GM19397 (cell line): ENCODE measurements around the gene ITGB3.
"Not testable (repeated sequence)": the region's sequence is repeated elsewhere in the genome, so short reads cannot be mapped to it uniquely, and the experiment has no call there.

Source experiments
- ATAC-seq: cut with Tn5 transposase; IDR thresholded peaks from one replicate; pipeline ENCODE4 v1.9.1; 2021; ENCODE audit warnings: mild to moderate bottlenecking, moderate library complexity; ENCODE audit not compliant: unreplicated experiment

ITGB3 gene

DNA sequence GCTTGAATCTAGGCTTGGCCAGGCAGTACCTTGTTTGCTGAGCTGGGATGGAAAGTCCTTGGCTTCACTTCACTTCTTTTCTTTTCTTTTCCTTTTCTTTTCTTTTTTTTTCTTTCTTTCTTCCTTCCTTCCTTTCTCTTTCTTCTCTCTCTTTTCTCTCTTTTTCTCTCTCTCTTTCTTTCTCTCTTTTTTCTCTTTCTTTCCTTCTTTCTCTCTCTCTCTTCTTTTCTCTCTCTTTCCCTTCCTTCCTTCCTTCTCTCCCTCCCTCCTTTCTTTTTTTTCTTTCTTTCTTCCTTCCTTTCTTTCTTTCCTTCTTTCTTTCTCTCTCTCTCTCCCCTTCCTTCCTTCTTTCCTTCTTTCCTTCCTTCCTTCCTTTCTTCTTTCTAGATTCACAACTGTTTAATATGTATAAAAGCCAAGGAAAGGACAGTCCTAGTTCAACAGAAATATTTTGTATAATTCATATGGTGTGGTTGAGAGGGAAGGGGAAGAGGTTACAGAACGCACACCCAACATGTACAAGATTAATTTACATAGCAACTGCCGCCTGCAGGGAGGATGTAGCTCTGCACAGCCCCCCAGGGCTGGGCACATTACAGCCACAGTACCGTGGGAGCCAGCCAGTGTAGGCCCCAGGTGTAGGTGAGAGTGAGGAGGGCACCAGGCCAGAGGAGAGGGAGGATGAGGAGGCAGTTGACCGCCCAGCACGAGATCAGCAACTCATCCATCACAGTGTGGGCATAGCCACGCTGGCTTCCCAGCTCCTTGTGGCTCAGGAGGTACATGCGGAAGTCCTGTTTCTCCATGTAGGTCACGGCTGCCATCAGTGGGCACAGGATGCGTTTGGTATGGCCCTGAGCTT lies 9.7 kb upstream of the ITGB3 start:
- no peak for ATAC-seq

GRCh38 chr17:47244697-47245096 lies 8.9 kb upstream of the ITGB3 start:
- no peak for ATAC-seq

- ATAC-seq: no peak
Measured at GRCh38 chr17:47246120-47246519, 7.5 kb upstream of the ITGB3 start.

GRCh38 chr17:47250855-47251254 lies 2.8 kb upstream of the ITGB3 start:
- ATAC-seq: no peak

DNA sequence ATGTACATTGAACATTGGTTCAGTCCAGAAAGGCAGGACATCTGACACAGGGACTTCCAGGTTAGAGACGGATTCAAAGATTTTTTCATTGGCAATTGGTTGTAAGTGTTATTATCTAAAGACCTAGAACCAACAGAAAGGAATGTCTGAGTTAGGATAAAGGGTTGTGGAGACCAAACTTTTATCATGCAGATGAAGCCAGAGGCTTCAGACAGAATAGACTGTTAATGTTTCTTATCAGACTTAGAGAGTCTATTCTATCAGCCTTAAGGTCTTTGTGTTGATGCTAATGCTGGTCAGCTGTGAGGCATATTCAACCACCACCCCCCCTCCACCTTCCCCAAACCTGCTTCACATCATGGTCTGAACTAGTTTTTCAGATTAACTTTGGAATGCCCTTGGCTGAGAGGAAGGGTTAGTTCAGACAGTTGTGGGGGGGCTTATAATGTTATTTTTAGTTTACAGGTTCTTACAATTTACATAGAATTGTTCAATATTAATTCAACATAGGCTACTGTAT lies 2.1 kb upstream of the ITGB3 start:
- ATAC-seq: no peak

DNA sequence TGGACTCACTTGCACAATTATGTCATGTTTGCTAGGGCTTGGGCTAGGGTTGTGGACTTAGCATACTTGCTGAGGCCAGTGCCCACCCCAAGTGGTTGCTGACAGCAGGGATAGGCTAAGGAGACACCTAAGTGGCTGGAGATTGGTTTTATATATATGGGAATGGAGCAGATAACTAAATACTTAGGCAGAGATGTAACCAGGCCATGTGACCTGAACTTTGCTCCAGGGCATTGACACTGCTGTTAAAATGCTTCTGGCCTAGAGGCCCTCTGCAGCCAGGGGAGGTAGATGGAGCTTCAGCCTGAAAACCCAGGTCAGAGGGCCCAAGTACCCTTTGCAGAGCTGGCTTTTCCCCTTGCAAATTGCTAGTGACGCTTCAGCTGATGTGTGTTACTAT lies 1.4 kb upstream of the ITGB3 start:
- no peak for ATAC-seq

- no peak for ATAC-seq
Measured at GRCh38 chr17:47252766-47253512, 688 bp upstream of the ITGB3 start.

DNA sequence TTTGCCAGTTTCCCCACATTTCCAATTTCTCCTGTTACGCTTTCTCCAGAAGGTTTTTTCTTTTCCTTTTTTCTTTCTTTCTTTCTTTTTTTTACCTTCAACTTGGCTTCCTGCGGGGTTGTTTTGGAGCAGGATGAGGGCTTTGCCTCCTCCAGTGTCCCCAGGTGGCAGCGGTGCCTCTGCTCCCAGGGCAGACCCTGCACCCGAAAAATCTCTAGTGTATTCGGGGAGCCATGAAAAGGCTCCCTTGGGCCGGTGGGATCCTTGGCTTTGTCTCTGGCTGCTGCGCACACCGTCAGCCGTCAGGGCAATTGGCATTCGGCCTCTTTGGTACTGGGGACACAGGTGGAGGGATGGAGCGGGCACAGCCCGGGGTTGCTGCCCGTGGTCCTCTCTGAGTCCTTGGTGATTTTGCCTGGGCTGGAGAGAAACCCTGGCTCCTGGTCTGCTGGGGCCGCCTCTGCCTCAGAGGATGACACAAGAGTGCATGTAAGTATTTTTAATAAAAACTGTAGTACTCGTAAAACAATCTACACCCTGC lies 846 bp downstream of the ITGB3 start:
- no peak for ATAC-seq

GRCh38 chr17:47257651-47258339 lies 4.2 kb downstream of the ITGB3 start:
- no peak for ATAC-seq

DNA sequence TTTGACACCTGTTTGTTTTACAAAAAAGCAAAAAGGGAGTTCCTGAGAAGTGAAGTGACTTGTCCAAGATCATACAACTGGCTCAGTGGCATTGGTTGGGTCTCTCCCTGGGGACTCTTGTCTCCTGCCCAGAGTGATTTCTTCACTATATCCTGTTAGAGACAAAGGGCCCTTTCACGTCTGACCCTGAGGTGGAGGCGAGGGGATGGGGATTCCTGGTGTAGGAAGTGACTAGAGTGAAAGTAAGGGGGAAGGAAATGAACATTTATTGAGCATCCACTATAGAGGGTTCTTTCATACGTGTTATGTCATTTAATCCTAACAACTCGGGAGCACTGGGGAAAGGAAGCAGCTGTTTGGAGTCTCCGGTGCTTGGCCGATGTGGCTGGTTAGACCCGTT lies 9.0 kb downstream of the ITGB3 start:
- no peak for ATAC-seq

DNA sequence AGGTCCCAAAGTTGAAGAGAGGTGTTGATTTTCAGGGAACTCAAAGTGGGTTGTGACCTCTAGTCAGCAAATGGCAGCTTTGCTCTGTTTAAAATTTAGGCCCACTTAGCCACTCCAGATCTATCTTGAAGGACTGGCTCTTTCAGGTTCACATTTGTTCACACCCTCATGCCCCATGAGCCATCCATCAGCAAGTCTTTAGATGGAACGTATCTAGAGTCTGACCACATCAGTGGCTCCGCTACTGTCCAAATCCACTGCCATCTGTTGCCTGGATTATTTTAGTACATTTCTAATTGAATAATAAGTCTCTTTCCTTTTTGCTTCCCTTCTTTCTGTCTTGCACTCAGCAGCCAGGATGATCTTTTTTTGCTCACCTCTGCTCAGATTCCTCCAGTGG lies 10.5 kb downstream of the ITGB3 start:
- ATAC-seq: no peak

GRCh38 chr17:47265983-47266541 lies 12.4 kb downstream of the ITGB3 start:
- no peak for ATAC-seq

DNA sequence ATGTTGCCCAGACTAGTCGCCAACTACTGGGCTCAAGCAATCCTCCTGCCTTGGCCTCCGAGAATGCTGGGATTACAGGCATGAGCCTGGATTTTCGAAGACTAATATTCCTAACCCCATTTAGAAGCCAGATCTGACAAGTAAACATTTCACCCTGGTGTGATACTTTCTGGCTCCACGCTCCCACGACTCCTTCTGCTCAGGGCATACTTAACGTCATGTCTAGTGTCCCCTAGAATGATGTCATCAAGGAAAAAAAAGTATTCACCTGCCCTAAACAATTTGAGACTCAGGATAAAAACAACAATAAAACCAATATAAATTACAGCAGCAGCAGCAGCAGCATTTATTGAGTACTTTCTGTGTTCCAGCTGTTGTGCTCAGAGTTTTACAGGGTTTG lies 13.2 kb downstream of the ITGB3 start:
- no peak for ATAC-seq

DNA sequence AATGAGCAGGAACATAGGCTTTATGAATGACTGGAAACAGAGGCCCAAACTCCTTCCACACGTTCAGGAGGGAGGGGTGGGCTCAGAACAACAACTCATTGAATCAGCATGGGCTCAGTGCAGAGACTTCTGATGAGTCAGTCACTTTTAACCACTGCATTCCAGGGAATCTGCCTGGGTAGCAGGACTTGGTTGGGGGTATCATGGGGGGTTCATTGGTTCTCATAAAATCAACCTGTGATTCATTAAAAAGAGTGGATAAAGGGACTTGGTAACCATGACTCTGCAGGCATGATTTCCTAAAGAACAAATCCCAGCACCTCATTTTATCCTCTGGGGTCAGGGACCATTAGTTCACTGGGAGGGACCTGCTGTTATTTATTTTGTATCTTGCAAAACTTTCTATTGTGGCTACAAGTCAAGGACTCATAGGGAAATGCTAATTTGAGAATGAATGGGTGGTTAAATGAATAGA lies 13.8 kb downstream of the ITGB3 start:
- ATAC-seq: no peak

- not testable (repeated sequence) for ATAC-seq
Measured at GRCh38 chr17:47268964-47269363, 15.3 kb downstream of the ITGB3 start.

GRCh38 chr17:47269561-47270280 lies 16.1 kb downstream of the ITGB3 start:
- ATAC-seq: not testable (repeated sequence)

GRCh38 chr17:47270946-47271705 lies 17.5 kb downstream of the ITGB3 start:
- ATAC-seq: no peak

DNA sequence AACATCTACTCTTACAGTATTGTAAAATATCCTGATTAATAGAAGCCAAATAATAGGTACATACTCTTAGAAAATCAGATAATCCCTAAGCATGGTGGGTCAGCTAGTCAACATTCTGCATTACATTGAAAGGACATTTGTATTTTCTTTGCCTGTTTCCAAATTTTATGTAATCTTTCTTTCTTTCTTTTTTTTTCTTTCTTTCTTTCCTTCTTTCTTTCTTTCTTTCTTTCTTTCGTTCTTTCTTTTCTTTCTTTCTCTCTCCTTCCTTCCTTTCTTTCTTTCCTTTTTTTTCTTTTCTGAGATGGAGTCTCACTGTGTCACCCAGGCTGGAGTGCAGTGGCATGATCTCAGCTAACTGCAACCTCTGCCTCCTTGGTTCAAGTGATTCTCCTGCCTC lies 18.9 kb downstream of the ITGB3 start:
- ATAC-seq: no peak

DNA sequence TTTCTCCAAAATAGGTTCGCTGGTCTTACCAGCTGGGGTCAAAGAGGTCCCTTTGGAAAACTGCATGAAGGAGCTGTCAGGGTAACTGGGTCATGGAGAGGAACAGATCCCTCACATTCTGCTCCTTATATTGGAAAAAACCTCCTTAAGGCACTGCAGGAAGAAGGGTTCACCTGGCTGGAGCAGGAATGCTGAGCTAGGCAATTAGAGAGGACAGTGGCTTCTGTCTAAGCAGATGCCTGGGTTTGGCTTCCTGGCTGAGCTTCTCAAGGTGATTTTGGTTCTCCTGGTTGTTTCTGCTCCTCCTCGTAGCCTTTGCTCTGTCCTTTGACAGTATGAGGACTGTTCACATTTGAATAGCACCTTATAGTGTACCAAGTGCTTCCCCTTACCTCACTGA lies 19.6 kb downstream of the ITGB3 start:
- ATAC-seq: no peak
